ENCODE data around the gene RNASE8. TPM values are rescaled to one million over a fixed set of nuclear protein-coding genes. Genes with fewer than 3 reads are reported as not detected.

The RNASE8 gene
- total RNA-seq, 1 donor from 2014 or later, result not detected

DNA sequence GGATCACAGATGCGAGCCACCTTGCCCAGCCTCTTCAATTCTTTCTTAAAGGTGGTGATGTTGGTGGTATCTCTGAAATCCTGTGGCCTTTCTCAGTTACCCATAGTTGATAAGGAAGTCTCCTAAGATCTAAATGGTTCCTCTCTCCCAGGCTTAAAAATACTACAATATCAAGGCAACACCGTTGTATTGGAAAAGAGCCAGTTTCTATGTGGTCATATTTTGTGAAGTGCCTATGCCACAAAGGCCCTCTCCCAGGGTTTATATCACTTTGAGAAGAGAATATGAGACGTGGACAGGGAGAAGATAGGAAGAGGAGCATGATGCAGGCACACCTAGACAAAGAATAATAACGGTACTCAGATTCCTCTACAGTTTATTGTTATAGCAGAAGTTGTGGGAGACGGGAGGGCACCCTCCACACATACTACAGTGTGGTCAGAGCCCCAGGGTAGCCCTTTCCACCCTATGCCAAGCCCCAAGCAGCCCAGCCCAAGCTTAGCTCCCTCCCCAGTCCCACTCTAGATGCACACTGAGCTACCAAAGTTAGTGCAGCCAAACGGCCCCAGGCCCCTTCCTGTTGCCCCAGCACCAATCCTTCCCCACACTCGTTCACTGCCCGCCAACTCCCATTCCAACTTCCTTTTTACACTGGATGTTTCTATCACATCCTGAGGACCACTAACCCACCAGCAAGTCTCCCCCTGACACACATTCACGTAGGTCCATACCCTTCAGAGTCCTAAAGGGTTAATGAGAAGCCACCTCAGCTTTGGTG lies 41.0 kb upstream of the RNASE8 start:
- Mint-ChIP-seq H3K36me3 (ENCODE audit: low read depth) (no peaks in the 10 kb centered on the region), H3K4me1 (ENCODE audit: low read depth) (no peaks in the 10 kb centered on the region), H3K27ac (ENCODE audit: unreplicated experiment) (no peak overlapping the region), H3K27me3 (ENCODE audit: low read depth) (peaks cover 13% of the 10 kb centered on the region), H3K4me3 (ENCODE audit: unreplicated experiment) (no peak overlapping the region), H3K9me3 (ENCODE audit: low read depth) (no peaks in the 10 kb centered on the region)
- TF ChIP-seq, protein P1, sequence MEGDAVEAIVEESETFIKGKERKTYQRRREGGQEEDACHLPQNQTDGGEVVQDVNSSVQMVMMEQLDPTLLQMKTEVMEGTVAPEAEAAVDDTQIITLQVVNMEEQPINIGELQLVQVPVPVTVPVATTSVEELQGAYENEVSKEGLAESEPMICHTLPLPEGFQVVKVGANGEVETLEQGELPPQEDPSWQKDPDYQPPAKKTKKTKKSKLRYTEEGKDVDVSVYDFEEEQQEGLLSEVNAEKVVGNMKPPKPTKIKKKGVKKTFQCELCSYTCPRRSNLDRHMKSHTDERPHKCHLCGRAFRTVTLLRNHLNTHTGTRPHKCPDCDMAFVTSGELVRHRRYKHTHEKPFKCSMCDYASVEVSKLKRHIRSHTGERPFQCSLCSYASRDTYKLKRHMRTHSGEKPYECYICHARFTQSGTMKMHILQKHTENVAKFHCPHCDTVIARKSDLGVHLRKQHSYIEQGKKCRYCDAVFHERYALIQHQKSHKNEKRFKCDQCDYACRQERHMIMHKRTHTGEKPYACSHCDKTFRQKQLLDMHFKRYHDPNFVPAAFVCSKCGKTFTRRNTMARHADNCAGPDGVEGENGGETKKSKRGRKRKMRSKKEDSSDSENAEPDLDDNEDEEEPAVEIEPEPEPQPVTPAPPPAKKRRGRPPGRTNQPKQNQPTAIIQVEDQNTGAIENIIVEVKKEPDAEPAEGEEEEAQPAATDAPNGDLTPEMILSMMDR (IDR thresholded peaks at IDR 0.05), result no peak
- no peak for DNase-seq (ENCODE audit: low spot score)

DNA sequence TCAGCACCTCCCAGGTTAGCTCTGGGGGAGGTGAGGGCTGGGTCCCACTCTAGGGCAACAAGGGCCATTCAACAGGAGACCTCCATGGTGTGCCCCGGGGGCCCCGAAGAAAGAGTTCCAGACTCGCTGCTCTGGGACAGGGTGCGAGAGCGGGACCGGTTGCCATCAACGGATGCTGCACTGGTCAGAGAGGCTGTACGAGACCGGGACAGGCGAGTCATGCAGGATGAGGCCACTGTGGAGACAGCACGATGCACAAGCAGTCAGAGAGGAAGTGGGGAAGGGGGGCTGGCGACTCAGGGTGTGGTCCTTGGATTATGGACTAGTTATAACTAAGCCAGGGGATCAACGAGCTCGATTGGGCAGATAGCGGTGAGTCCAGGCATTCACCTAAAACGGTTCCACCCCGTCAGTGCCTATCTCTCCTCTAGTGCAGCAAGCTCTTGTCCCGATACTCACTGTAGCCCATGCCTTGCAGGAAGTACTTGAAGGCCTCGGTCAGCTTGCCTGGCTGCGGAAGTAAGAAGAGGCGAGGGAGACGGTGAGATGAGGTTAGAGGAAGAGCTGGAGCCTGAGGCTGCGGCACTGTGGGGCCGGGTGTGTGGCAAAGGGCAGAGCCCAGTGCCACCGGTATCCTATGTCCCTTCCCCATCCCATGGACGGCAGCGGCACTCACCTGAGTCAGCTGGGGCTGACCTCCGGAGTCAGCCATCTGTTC lies 39.9 kb upstream of the RNASE8 start:
- DNase-seq (ENCODE audit: low spot score), result no peak
- TF ChIP-seq, protein P1 (IDR thresholded peaks at IDR 0.05), result no peak
- no peak overlapping the region for H3K4me3 Mint-ChIP-seq (ENCODE audit: unreplicated experiment)
- H3K27me3 Mint-ChIP-seq (ENCODE audit: low read depth), result peaks cover 5% of the 10 kb centered on the region
- H3K9me3 Mint-ChIP-seq (ENCODE audit: low read depth), result no peaks in the 10 kb centered on the region
- H3K4me1 Mint-ChIP-seq (ENCODE audit: low read depth), result no peaks in the 10 kb centered on the region
- no peak overlapping the region for H3K27ac Mint-ChIP-seq (ENCODE audit: unreplicated experiment)
- no peaks in the 10 kb centered on the region for H3K36me3 Mint-ChIP-seq (ENCODE audit: low read depth)

DNA sequence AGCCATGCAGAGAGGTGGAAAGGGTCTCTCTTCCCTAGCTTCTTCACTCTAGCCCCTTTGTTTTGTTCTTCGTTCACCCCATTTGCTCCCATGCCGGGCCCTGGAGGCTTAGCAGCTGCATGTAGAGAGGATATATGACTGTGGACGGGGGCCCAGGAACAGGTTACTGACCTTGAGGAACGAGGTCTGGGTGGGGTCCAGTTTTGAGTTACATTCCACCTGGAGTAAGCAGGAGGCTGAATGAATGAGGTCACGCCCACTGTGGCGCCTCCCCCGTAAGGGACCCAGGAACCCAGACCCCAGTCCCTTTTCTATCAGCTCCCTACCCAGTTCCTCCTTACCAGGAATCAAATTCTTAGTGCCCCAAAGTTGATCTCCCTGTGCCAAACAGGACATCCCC lies 39.3 kb upstream of the RNASE8 start:
- TF ChIP-seq, protein P1 (IDR thresholded peaks at IDR 0.05), result no peak
- H3K36me3 Mint-ChIP-seq (ENCODE audit: low read depth), result no peaks in the 10 kb centered on the region
- peaks cover 2% of the 10 kb centered on the region for H3K27me3 Mint-ChIP-seq (ENCODE audit: low read depth)
- no peaks in the 10 kb centered on the region for H3K4me1 Mint-ChIP-seq (ENCODE audit: low read depth)
- H3K4me3 Mint-ChIP-seq (ENCODE audit: unreplicated experiment), result no peak overlapping the region
- no peak for DNase-seq (ENCODE audit: low spot score)
- H3K27ac Mint-ChIP-seq (ENCODE audit: unreplicated experiment), result no peak overlapping the region
- no peaks in the 10 kb centered on the region for H3K9me3 Mint-ChIP-seq (ENCODE audit: low read depth)

DNA sequence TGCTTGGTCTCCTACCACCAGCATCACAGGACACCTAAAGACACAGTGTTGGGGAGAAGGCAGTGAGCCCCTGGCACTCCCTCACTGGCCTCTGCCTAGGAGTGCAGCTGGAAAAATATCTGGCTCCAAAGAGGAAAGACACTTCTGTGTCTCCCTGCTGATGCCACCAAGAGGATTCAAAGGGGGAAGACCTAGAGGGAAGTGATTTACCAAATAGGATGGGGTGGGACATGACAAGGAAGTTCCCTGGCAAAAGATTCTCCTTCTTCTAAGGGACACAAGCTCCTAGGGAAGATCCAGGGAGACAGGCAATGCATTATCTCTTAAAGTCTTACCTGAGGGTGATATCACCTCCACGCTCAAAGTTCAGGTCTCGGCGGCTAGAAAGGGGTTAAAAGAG lies 38.8 kb upstream of the RNASE8 start:
- Mint-ChIP-seq H3K36me3 (ENCODE audit: low read depth) (no peaks in the 10 kb centered on the region), H3K4me1 (ENCODE audit: low read depth) (no peaks in the 10 kb centered on the region), H3K4me3 (ENCODE audit: unreplicated experiment) (no peak overlapping the region), H3K9me3 (ENCODE audit: low read depth) (no peaks in the 10 kb centered on the region), H3K27me3 (ENCODE audit: low read depth) (peaks cover 6% of the 10 kb centered on the region), H3K27ac (ENCODE audit: unreplicated experiment) (no peak overlapping the region)
- TF ChIP-seq, protein P1 (IDR thresholded peaks at IDR 0.05), result no peak
- DNase-seq (ENCODE audit: low spot score), result no peak

DNA sequence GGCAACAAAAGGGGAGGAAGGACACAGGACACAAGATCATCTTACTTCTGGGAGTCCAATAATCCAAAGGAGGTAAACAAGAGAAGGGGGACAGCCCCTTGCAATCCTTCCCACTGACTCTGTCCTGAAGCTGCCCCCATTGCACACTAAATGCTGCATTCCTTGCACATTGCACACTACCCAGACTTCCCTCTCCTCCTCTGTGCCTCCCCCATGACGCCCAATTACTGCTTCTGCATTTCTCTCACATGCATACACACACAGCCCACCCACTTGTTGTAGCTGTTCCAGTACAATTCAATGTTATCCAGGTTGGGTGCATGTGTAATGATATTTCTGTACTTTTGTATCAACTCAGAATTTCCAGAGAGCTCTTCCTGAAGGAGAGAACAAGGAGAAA lies 38.3 kb upstream of the RNASE8 start:
- H3K27me3 Mint-ChIP-seq (ENCODE audit: low read depth), result peaks cover 10% of the 10 kb centered on the region
- H3K4me1 Mint-ChIP-seq (ENCODE audit: low read depth), result peaks cover 5% of the 10 kb centered on the region
- H3K9me3 Mint-ChIP-seq (ENCODE audit: low read depth), result no peaks in the 10 kb centered on the region
- no peak overlapping the region for H3K27ac Mint-ChIP-seq (ENCODE audit: unreplicated experiment)
- no peaks in the 10 kb centered on the region for H3K36me3 Mint-ChIP-seq (ENCODE audit: low read depth)
- no peak overlapping the region for H3K4me3 Mint-ChIP-seq (ENCODE audit: unreplicated experiment)
- DNase-seq (ENCODE audit: low spot score), result no peak
- TF ChIP-seq, protein P1 (IDR thresholded peaks at IDR 0.05), result no peak

Measured in chondrocyte (in vitro differentiated cells).